Endothelial cell of umbilical vein (primary cell): ENCODE results near the gene TNFSF4. TPM values are rescaled to one million over a fixed set of nuclear protein-coding genes. Genes with fewer than 3 reads are reported as not detected.

Experiments
- BruUV-seq: library from RNA; stranded (reverse); fragments of 400-500 nt; replicated peaks from 2 replicates; lab custom pipeline; 2021; lab: Mats Ljungman, UMichigan
- CTCF ChIA-PET: fragments of 300-600, 350-600 bp; sonication (Branson Sonifier 250); formaldehyde crosslinking; loops from one replicate; lab custom pipeline; 2021; ENCODE audit warnings: antibody characterized with exemption, inconsistent platforms; lab: Charles Lee
- POLR2A ChIA-PET: fragments of 300-600, 350-600 bp; sonication (Branson Sonifier 250); formaldehyde crosslinking; loops from one replicate; lab custom pipeline; 2021; ENCODE audit warnings: antibody characterized with exemption, inconsistent platforms; lab: Charles Lee
- DNase-seq: peaks from one replicate; pipeline ENCODE4 v3.0.0-alpha.2; 2011; ENCODE audit warnings: low read depth, low spot score
- FAIRE-seq: peaks from 2 replicates; lab custom pipeline; 2011; peaks lifted over from hg19 to GRCh38; lab: Jason Lieb, UNC
- H2AFZ ChIP-seq: 2 replicates; pipeline ENCODE4 v1.6.0; 2012; ENCODE audit warnings: low read depth, low read length, control low read depth, inconsistent platforms
- H3K27ac ChIP-seq: 2 replicates; pipeline ENCODE4 v1.5.1; 2011; ENCODE audit warnings: low read depth, mild to moderate bottlenecking, control low read depth, low read length, moderate library complexity; ENCODE audit not compliant: insufficient read depth
- H3K27me3 ChIP-seq, 2 experiments: 2 replicates each; pipeline versions ENCODE4 v1.6.0 to v1.6.1; 2011; ENCODE audit warnings: low read length in 2 of 2, mixed read lengths in 1 of 2; ENCODE audit not compliant: control insufficient read depth in 2 of 2, insufficient read depth in 2 of 2
- H3K36me3 ChIP-seq, 2 experiments: 2 replicates in 1 of 2; 3 replicates in 1 of 2; pipeline ENCODE4 v1.5.1; 2011; ENCODE audit warnings: low read length in 2 of 2, mild to moderate bottlenecking in 1 of 2, moderate library complexity in 1 of 2; ENCODE audit not compliant: control insufficient read depth in 2 of 2, insufficient read depth in 2 of 2; ENCODE audit errors: extremely low read depth in 1 of 2
- H3K4me1 ChIP-seq: 3 replicates; pipeline ENCODE4 v1.5.1; 2011; ENCODE audit warnings: mild to moderate bottlenecking, low read length; ENCODE audit not compliant: control insufficient read depth, insufficient read depth; ENCODE audit errors: extremely low read depth
- H3K4me2 ChIP-seq: 2 replicates; pipeline ENCODE4 v1.6.1; 2011; ENCODE audit warnings: low read length, control low read depth, mixed read lengths; ENCODE audit not compliant: insufficient read depth
- H3K4me3 ChIP-seq, 3 experiments: fragments of 200-600 bp in 1 of 3; sonication (generic), shearing (Covaris generic) in 1 of 3; replicated peaks in 1 of 3; 2 replicates each; pipeline ENCODE4 v1.5.1; 2011 to 2016; ENCODE audit warnings: control low read depth in 3 of 3, low read length in 3 of 3, mild to moderate bottlenecking in 2 of 3, inconsistent platforms in 1 of 3, low read depth in 1 of 3, moderate library complexity in 1 of 3; ENCODE audit not compliant: insufficient read depth in 1 of 3
- H3K79me2 ChIP-seq: 2 replicates; pipeline ENCODE4 v1.6.0; 2012; ENCODE audit warnings: low read length, inconsistent platforms; ENCODE audit not compliant: control insufficient read depth, insufficient read depth
- H3K9ac ChIP-seq: replicated peaks from 2 replicates; pipeline ENCODE3; 2011; ENCODE audit warnings: low read length, control low read depth; ENCODE audit not compliant: insufficient read depth; ENCODE audit errors: extremely low read depth
- H3K9me1 ChIP-seq: replicated peaks from 3 replicates; pipeline ENCODE4 v1.6.0; 2011; ENCODE audit warnings: mild to moderate bottlenecking, low read length; ENCODE audit not compliant: control insufficient read depth, insufficient read depth; ENCODE audit errors: extremely low read depth
- H3K9me3 ChIP-seq: replicated peaks from 2 replicates; pipeline ENCODE4 v1.5.1; 2012; ENCODE audit warnings: low read length, inconsistent platforms; ENCODE audit not compliant: control insufficient read depth, insufficient read depth
- H4K20me1 ChIP-seq: replicated peaks from 2 replicates; pipeline ENCODE3; 2011; ENCODE audit warnings: mild to moderate bottlenecking, low read length; ENCODE audit not compliant: control insufficient read depth, insufficient read depth; ENCODE audit errors: extremely low read depth
- CTCF ChIP-seq, 2 donors: IDR thresholded peaks; 1 replicate in 1 of 2; 2 replicates in 1 of 2; pipeline ENCODE4 v1.5.1; 2011; ENCODE audit warnings: low read length in 2 of 2, mild to moderate bottlenecking in 2 of 2, moderate library complexity in 2 of 2, control low read depth in 1 of 2, inconsistent platforms in 1 of 2, low read depth in 1 of 2; ENCODE audit not compliant: insufficient read depth in 1 of 2; ENCODE audit errors: extremely low read depth in 1 of 2
- EZH2 ChIP-seq: IDR thresholded peaks from 2 replicates; pipeline ENCODE4 v1.6.1; 2012; ENCODE audit warnings: borderline replicate concordance, low read depth, mild to moderate bottlenecking, moderate library complexity, low read length, inconsistent platforms; ENCODE audit not compliant: severe bottlenecking
- FOS ChIP-seq: IDR thresholded peaks from 2 replicates; pipeline ENCODE4 v1.6.1; 2011; ENCODE audit warnings: mild to moderate bottlenecking, low read length, moderate library complexity, borderline replicate concordance; ENCODE audit not compliant: insufficient read depth
- GATA2 ChIP-seq: IDR thresholded peaks from 2 replicates; pipeline ENCODE4 v1.7.0; 2011; ENCODE audit warnings: low read depth, mild to moderate bottlenecking, moderate library complexity, mixed read lengths, low read length; ENCODE audit not compliant: insufficient read length, insufficient read depth
- MAX ChIP-seq: IDR thresholded peaks from 2 replicates; pipeline ENCODE4 v1.6.1; 2011; ENCODE audit not compliant: insufficient read depth, insufficient read length
- MYC ChIP-seq: IDR thresholded peaks from one replicate; pipeline ENCODE4 v1.6.1; 2011; ENCODE audit warnings: mild to moderate bottlenecking, low read depth, low read length
- POLR2A ChIP-seq: IDR thresholded peaks from 2 replicates; pipeline ENCODE4 v1.6.1; 2012; ENCODE audit warnings: low read depth, mild to moderate bottlenecking, control low read depth, low read length
- dilution Hi-C: fragments of 300-500 bp; cut with MboI; formaldehyde crosslinking; loops from one replicate; pipeline ENCODE4 v1.15.0; 2019; ENCODE audit warnings: low sequenced_read_pairs; ENCODE audit not compliant: extremely low pct_ligation_motif_present
- intact Hi-C: fragments of 100-400 bp; cut with micrococcal nuclease; formaldehyde crosslinking; loops from one replicate; pipeline ENCODE4 v1.10.0; 2022
- polyA plus RNA-seq, 4 experiments: library from polyadenylated mRNA; depleted of rRNA in 3 of 4; stranded (reverse) in 3 of 4; unstranded in 1 of 4; fragments of >200 nt; gene quantifications; 2 replicates each; pipeline versions ENCODE4 v1.2.1 to v1.2.3, GENCODE V29; 2011 to 2012; ENCODE audit warnings: missing spikeins in 1 of 4
- total RNA-seq: library from RNA; stranded (reverse); gene quantifications from 2 replicates; pipeline ENCODE4 v1.2.3, GENCODE V29; 2021

Gene TNFSF4
- total and polyA plus RNA-seq, 2 donors (not counting 3 experiments of a cell fraction or from before 2014, with no cell fraction given) = 44.9 to 88.1 TPM

- FAIRE-seq = no peak
- no peaks in the 10 kb centered on the region for H3K36me3 ChIP-seq
- no peak overlapping the region for H2AFZ ChIP-seq
- DNase-seq = no peak
- CTCF ChIA-PET = no interaction called here
- dilution Hi-C loops (no loop called here), intact Hi-C loops (no loop called here)
- H3K79me2 ChIP-seq = no peaks in the 10 kb centered on the region
- no peaks in the 10 kb centered on the region for H3K9me1 ChIP-seq
- no peaks in the 10 kb centered on the region for H3K9me3 ChIP-seq
- no peak overlapping the region for H3K4me2 ChIP-seq
- H3K27me3 ChIP-seq = no peaks in the 10 kb centered on the region
- H3K9ac ChIP-seq = no peak overlapping the region
- TF ChIP-seq FOS = no peak
- TF ChIP-seq CTCF (IDR thresholded peaks at IDR 0.05; ENCODE audit: extremely low read depth in 1 of 2, insufficient read depth in 1 of 2, low read depth in 1 of 2, low read length in 2 of 2) = no peak
- TF ChIP-seq MYC = no peak
- TF ChIP-seq GATA2 = no peak
- TF ChIP-seq EZH2 = no peak
- TF ChIP-seq MAX = no peak
- TF ChIP-seq POLR2A = no peak
- no peak overlapping the region for H3K27ac ChIP-seq
- H4K20me1 ChIP-seq = no peaks in the 10 kb centered on the region
- POLR2A ChIA-PET = no interaction called here
- no peaks in the 10 kb centered on the region for H3K4me1 ChIP-seq
- no TSS peak for BruUV-seq
- H3K4me3 ChIP-seq = no peak overlapping the region
Measured at GRCh38 chr1:173249349-173249748, 42.2 kb upstream of the TNFSF4 start.
